ENCODE results near the gene RB1. TPM values are rescaled to one million over a fixed set of nuclear protein-coding genes. Genes with fewer than 3 reads are reported as not detected.

Gene RB1
- total RNA-seq, 4 donors from 2014 or later, result 28.4 to 33.2 (median 29.9) TPM

DNA sequence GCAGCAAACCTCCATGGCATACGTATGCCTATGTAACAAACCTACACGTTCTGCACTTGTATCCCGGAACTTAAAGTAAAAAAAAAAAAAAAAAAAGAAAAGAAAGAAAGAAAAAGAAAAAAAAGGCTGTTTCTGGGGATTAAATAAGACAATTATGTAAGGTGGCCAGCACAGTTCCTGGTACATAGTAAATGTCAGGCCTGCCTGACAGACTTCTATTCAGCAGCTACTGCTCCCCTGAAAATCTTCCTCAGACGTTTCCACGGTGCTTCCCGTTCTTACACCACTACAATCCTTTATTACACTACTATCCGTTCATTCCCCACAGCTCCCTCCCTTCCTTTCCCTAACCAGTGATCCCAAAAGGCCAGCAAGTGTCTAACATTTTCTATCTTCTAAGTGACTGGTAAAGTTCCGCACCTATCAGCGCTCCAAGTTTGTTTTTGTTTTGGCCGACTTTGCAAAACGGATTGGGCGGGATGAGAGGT lies 636 bp upstream of the RB1 start:
- TF ChIP-seq POLR2AphosphoS5 (IDR thresholded peaks at IDR 0.05) (no peak), EP300 (IDR thresholded peaks at IDR 0.05) (no peak), POLR2A (IDR thresholded peaks at IDR 0.05; ENCODE audit: low read depth) (no peak)
- TF ChIP-seq, protein P1, sequence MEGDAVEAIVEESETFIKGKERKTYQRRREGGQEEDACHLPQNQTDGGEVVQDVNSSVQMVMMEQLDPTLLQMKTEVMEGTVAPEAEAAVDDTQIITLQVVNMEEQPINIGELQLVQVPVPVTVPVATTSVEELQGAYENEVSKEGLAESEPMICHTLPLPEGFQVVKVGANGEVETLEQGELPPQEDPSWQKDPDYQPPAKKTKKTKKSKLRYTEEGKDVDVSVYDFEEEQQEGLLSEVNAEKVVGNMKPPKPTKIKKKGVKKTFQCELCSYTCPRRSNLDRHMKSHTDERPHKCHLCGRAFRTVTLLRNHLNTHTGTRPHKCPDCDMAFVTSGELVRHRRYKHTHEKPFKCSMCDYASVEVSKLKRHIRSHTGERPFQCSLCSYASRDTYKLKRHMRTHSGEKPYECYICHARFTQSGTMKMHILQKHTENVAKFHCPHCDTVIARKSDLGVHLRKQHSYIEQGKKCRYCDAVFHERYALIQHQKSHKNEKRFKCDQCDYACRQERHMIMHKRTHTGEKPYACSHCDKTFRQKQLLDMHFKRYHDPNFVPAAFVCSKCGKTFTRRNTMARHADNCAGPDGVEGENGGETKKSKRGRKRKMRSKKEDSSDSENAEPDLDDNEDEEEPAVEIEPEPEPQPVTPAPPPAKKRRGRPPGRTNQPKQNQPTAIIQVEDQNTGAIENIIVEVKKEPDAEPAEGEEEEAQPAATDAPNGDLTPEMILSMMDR (IDR thresholded peaks at IDR 0.05), result no peak
- DNase-seq (ENCODE audit: extremely low spot score), result no peak
- Histone ChIP-seq H3K36me3 (peaks cover 0 to 7% (median under 1%) of the 10 kb centered on the region in 4 donors), H3K4me3 (peak overlapping the region; percentile 78 to 96 (median 94)), H3K4me1 (peaks cover 23 to 34% (median 30%) of the 10 kb centered on the region in 4 donors), H3K9me3 (no peaks in the 10 kb centered on the region), H3K27me3 (no peaks in the 10 kb centered on the region), H3K27ac (replicated peaks in 1 of 4) (peak overlapping the region; percentile 99 to 100 (median 99))
- 13% methylated on average over 12 of the region's 12 CpGs for WGBS
- intact Hi-C loops (cut with DNase I), result loop anchor here (5.0 kb wide), 2 partner anchors 51 to 71 kb away; partner anchors contain the start of gene ITM2B

DNA sequence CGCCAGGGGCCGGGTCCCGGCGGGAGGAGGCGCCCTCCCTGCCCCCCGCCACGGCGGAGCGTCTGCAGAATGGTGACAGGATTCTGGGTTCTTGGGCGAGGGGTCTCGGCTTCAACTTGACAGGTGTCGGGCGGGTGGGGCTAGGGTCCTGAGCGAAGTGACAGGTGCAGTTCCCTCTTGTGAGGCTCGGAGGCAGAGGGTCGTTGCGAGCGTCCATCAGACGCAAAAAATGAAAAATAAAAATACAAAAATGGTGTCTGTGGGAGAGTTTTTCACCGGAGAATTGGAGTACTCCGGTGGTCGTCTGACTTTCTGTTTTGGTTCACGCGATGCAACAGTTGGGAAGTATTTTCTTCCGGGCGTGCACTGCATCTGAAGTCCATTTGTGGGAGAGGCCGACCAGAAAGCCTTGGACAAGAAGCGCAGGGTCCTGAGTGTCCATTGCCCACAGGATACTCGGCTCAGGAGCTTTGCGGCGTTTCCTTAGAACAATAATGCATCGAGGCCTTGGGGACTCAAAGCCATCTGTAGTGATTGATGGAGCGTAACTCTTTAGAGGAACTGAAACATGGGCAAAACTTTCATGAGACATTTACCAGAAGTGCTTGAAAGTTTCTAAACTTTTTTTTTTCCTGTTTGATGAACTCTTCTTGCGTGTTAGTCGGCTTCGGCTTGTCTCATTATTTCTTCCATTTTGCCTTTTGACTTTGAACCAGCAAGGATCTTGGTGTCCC lies 759 bp downstream of the RB1 start:
- DNase-seq (ENCODE audit: extremely low spot score), result no peak
- peaks cover 0 to 14% (median 4%) of the 10 kb centered on the region in 4 donors for H3K36me3 ChIP-seq
- intact Hi-C loops (cut with DNase I), result loop anchor here (5.0 kb wide), 2 partner anchors 52 to 72 kb away; partner anchors contain the start of gene ITM2B

DNA sequence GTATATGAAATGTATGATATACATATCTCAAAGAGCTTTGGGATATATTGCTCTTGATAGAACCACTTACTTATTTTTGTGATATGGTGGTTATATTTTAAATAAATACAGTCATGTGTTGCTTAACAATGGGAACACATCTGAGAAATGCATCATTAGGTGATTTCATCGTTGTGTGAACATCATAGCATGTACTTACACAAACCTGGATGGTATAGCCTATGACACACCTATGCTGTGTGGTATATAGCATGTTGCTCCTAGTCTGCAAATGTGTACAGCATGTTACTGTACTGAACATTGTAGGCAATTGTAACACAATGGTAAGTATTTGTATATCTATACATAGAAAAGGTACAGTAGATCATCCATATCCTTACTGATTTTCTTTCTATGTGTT lies 7.7 kb downstream of the RB1 start:
- 73% methylated on average over 1 of the region's 1 CpG for WGBS

More for the DNA sequence above, 759 bp downstream of the RB1 start:
- H3K4me3 ChIP-seq, result peak overlapping the region; percentile 78 to 96 (median 94)
- WGBS, result 0% methylated on average over 32 of the region's 36 CpGs
- peaks cover 23 to 40% (median 32%) of the 10 kb centered on the region in 4 donors for H3K4me1 ChIP-seq
- H3K27ac ChIP-seq (replicated peaks in 1 of 4), result peak overlapping the region; percentile 99 to 100 (median 99)
- H3K27me3 ChIP-seq, result no peaks in the 10 kb centered on the region
- no peaks in the 10 kb centered on the region for H3K9me3 ChIP-seq
- TF ChIP-seq POLR2A (IDR thresholded peaks at IDR 0.05; ENCODE audit: low read depth) (no peak), POLR2AphosphoS5 (IDR thresholded peaks at IDR 0.05) (peak; percentile 34 to 53)

DNA sequence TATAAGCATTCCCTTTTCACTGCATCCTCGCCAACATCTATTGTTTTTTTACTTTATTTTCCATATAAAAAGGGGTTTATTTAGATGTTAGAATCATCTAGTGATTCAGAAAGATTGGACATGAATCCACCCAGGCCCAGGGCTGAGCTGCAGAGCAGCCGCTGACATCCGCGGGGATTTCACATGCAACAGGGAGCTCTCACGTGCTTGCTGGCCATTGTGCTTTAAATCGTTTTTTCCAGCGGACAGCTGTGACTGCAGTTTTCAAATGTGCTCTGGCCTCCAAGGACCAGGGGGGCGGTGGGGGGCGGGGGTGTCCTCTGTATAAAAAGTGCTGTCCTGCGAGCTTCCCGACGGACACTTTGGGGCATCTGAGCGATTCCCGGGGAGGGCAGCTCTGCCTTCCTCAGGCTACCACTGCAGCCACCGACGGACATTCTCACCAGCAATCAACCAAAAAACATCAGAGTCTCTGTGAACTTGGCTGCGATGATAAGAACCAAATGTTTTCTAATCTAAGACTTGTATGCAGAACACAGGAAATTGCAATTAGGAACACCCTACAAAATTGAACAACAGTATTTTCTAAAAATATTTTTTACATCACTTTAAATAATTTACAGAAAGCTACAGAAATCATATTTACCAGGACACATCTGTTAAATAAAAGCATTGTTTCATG lies 12.6 kb downstream of the RB1 start:
- H3K4me3 ChIP-seq, result no peak overlapping the region
- no peaks in the 10 kb centered on the region for H3K9me3 ChIP-seq
- peaks cover 0 to 19% (median 7%) of the 10 kb centered on the region in 4 donors for H3K4me1 ChIP-seq
- DNase-seq (ENCODE audit: extremely low spot score), result no peak
- intact Hi-C loops (cut with DNase I), result no loop called here
- H3K36me3 ChIP-seq, result peaks cover 0 to 43% (median 31%) of the 10 kb centered on the region in 4 donors
- TF ChIP-seq, protein P1 (IDR thresholded peaks at IDR 0.05), result no peak
- TF ChIP-seq EP300 (IDR thresholded peaks at IDR 0.05) (no peak), POLR2AphosphoS5 (IDR thresholded peaks at IDR 0.05) (no peak), POLR2A (IDR thresholded peaks at IDR 0.05; ENCODE audit: low read depth) (no peak)
- H3K27me3 ChIP-seq, result no peaks in the 10 kb centered on the region
- 73% methylated on average over 17 of the region's 17 CpGs for WGBS
- no peak overlapping the region for H3K27ac ChIP-seq (replicated peaks in 1 of 4)

More for the DNA sequence above, 7.7 kb downstream of the RB1 start:
- Histone ChIP-seq H3K4me1 (peaks cover 6 to 39% (median 19%) of the 10 kb centered on the region in 4 donors), H3K4me3 (no peak overlapping the region), H3K9me3 (no peaks in the 10 kb centered on the region), H3K27ac (replicated peaks in 1 of 4) (no peak overlapping the region), H3K36me3 (peaks cover 0 to 21% (median 8%) of the 10 kb centered on the region in 4 donors), H3K27me3 (no peaks in the 10 kb centered on the region)
- intact Hi-C loops (cut with DNase I), result no loop called here
- TF ChIP-seq, protein P1 (IDR thresholded peaks at IDR 0.05), result no peak
- TF ChIP-seq EP300 (IDR thresholded peaks at IDR 0.05), result no peak
- no peak for TF ChIP-seq POLR2AphosphoS5 (IDR thresholded peaks at IDR 0.05)
- no peak for TF ChIP-seq POLR2A (IDR thresholded peaks at IDR 0.05; ENCODE audit: low read depth)
- DNase-seq (ENCODE audit: extremely low spot score), result no peak
